B cell (primary cell): ENCODE measurements around the gene GPX3. TPM values are rescaled to one million over a fixed set of nuclear protein-coding genes. Genes with fewer than 3 reads are reported as not detected.

ENCODE experiments used
- ATAC-seq: fragments of 200-7000 bp; cut with Tn5 transposase; one replicate; pipeline ENCODE4 v1.10.0; 2021; ENCODE audit warnings: low read depth, mild to moderate bottlenecking, moderate number of reproducible peaks, moderate library complexity
- CTCF ChIA-PET: fragments of 350-600 bp; sonication (Branson Sonifier 250); formaldehyde crosslinking; loops from one replicate; lab custom pipeline; 2021; ENCODE audit warnings: antibody characterized with exemption, inconsistent platforms; lab: Charles Lee
- POLR2A ChIA-PET: fragments of 350-600 bp; sonication (Branson Sonifier 250); formaldehyde crosslinking; loops from one replicate; lab custom pipeline; 2021; ENCODE audit warnings: antibody characterized with exemption; lab: Charles Lee
- DNase-seq: peaks from one replicate; pipeline ENCODE4 v3.0.0; 2013
- H2AFZ ChIP-seq: 2 replicates; pipeline ENCODE4 v1.6.1; 2012; ENCODE audit warnings: mild to moderate bottlenecking, low read depth, low read length; ENCODE audit not compliant: insufficient read depth, poor library complexity, severe bottlenecking
- H3K27ac ChIP-seq, 2 donors: 1 replicate in 1 of 2; 2 replicates in 1 of 2; pipeline ENCODE4 v1.5.1; 2012 to 2013; ENCODE audit warnings: low read length in 2 of 2, mild to moderate bottlenecking in 2 of 2, moderate library complexity in 1 of 2
- H3K27me3 ChIP-seq, 4 experiments: fragments of 200-600 bp in 1 of 4; sonication (generic) in 1 of 4; replicated peaks in 1 of 4; 1 replicate in 2 of 4; 2 replicates in 2 of 4; pipeline versions ENCODE4 v1.6.1 to v1.7.0; 2013 to 2016; ENCODE audit warnings: low read length in 3 of 4, mild to moderate bottlenecking in 2 of 4, mixed read lengths in 1 of 4, moderate library complexity in 1 of 4; ENCODE audit not compliant: insufficient read depth in 4 of 4, control insufficient read depth in 3 of 4; ENCODE audit errors: control extremely low read depth in 1 of 4
- H3K36me3 ChIP-seq, 2 experiments: replicated peaks in 1 of 2; 1 replicate in 1 of 2; 2 replicates in 1 of 2; pipeline versions ENCODE4 v1.6.1 to v1.7.1; 2013; ENCODE audit warnings: low read length in 1 of 2; ENCODE audit not compliant: insufficient read depth in 2 of 2, control insufficient read depth in 1 of 2; ENCODE audit errors: control extremely low read depth in 1 of 2, extremely low read depth in 1 of 2
- H3K4me1 ChIP-seq, 2 donors: fragments of 200-600 bp in 1 of 2; sonication (generic) in 1 of 2; 1 replicate in 1 of 2; 2 replicates in 1 of 2; pipeline versions ENCODE4 v1.5.1 to v1.6.1; 2013 to 2017; ENCODE audit warnings: low read length in 2 of 2; ENCODE audit not compliant: control insufficient read depth in 2 of 2, insufficient read depth in 2 of 2
- H3K4me2 ChIP-seq: replicated peaks from 2 replicates; pipeline ENCODE3; 2012; ENCODE audit warnings: mild to moderate bottlenecking, low read depth, low read length; ENCODE audit not compliant: poor library complexity, severe bottlenecking
- H3K4me3 ChIP-seq, 5 experiments: fragments of 200-600 bp in 1 of 5; sonication (generic) in 1 of 5; 1 replicate in 3 of 5; 2 replicates in 2 of 5; pipeline versions ENCODE4 v1.5.1 to v1.7.0; 2011 to 2016; ENCODE audit warnings: low read length in 4 of 5, mild to moderate bottlenecking in 4 of 5, low read depth in 2 of 5, control low read depth in 1 of 5, moderate library complexity in 1 of 5; ENCODE audit not compliant: insufficient read depth in 1 of 5; ENCODE audit errors: control extremely low read depth in 1 of 5, extremely low read depth in 1 of 5
- H3K79me2 ChIP-seq: fragments of 200-600 bp; sonication (generic); one replicate; pipeline ENCODE4 v1.6.0; 2016; ENCODE audit warnings: low read length; ENCODE audit not compliant: control insufficient read depth, insufficient read depth
- H3K9ac ChIP-seq: fragments of 200-600 bp; sonication (generic); 2 replicates; pipeline ENCODE4 v1.6.1; 2017; ENCODE audit warnings: mild to moderate bottlenecking, low read length, moderate library complexity
- H3K9me3 ChIP-seq, 3 donors: one replicate each; pipeline versions ENCODE4 v1.6.1 to v1.7.1; 2013; ENCODE audit warnings: low read length in 2 of 3; ENCODE audit not compliant: control insufficient read depth in 2 of 3, insufficient read depth in 1 of 3; ENCODE audit errors: control extremely low read depth in 1 of 3
- H4K20me1 ChIP-seq: 2 replicates; pipeline ENCODE4 v1.6.0; 2012; ENCODE audit warnings: mild to moderate bottlenecking, low read length; ENCODE audit not compliant: insufficient read depth, control insufficient read depth, poor library complexity, severe bottlenecking
- H3K27ac Mint-ChIP-seq: one replicate; pipeline ENCODE4 v1.8.0; 2021; ENCODE audit warnings: mixed read lengths
- H3K27me3 Mint-ChIP-seq: one replicate; pipeline ENCODE4 v1.8.0; 2021; ENCODE audit warnings: mixed read lengths
- H3K4me1 Mint-ChIP-seq: one replicate; pipeline ENCODE4 v1.8.0; 2021; ENCODE audit warnings: mixed read lengths
- H3K4me3 Mint-ChIP-seq: one replicate; pipeline ENCODE4 v1.8.0; 2021; ENCODE audit warnings: mixed read lengths
- H3K9me3 Mint-ChIP-seq: one replicate; pipeline ENCODE4 v1.8.0; 2022; ENCODE audit warnings: mixed read lengths; ENCODE audit not compliant: insufficient read depth
- CTCF ChIP-seq: fragments of 200-600 bp; IDR thresholded peaks from one replicate; pipeline ENCODE4 v1.8.0; 2022; ENCODE audit warnings: antibody characterized with exemption, mild to moderate bottlenecking
- EZH2 ChIP-seq: IDR thresholded peaks from 2 replicates; pipeline ENCODE4 v1.6.1; 2012; ENCODE audit warnings: borderline replicate concordance, low read depth, mild to moderate bottlenecking, moderate library complexity, low read length; ENCODE audit not compliant: insufficient read depth, poor library complexity, severe bottlenecking
- WGBS: methylation state at CpG from one replicate; pipeline ENCODE4 v1.1.5; 2013; ENCODE audit warnings: missing lambda C conversion rate; ENCODE audit not compliant: insufficient coverage; 5-methylcytosine and 5-hydroxymethylcytosine counted together
- intact Hi-C: fragments of 100-400 bp; cut with micrococcal nuclease; formaldehyde crosslinking; loops from one replicate; pipeline ENCODE4 v1.10.0; 2022
- polyA plus RNA-seq: library from polyadenylated mRNA; depleted of rRNA; stranded (reverse); fragments of >200 nt; gene quantifications from 2 replicates; pipeline ENCODE4 v1.2.3, GENCODE V29; 2012
- total RNA-seq, 2 donors: library from RNA; stranded (reverse); fragments of 120-200 nt in 1 of 2; gene quantifications; 1 replicate in 1 of 2; 2 replicates in 1 of 2; pipeline versions ENCODE4 v1.2.3 to v1.2.4, GENCODE V29; 2013 to 2022

The GPX3 gene
- total and polyA plus RNA-seq, 2 donors (not counting 1 experiment from before 2014, with no cell fraction given) = not detected

- Histone ChIP-seq H2AFZ (no peak overlapping the region), H3K36me3 (peaks cover 3 to 81% of the 10 kb centered on the region in 2 experiments), H3K4me3 (no peak overlapping the region), H3K27me3 (no peaks in the 10 kb centered on the region), H3K4me1 (peaks cover 29 to 35% of the 10 kb centered on the region in 2 donors), H4K20me1 (peaks cover 96% of the 10 kb centered on the region), H3K27ac (peak overlapping the region; percentile 2 to 66), H3K4me2 (peak overlapping the region; percentile 63), H3K9ac (no peak overlapping the region), H3K9me3 (no peaks in the 10 kb centered on the region), H3K79me2 (peaks cover 84% of the 10 kb centered on the region)
- Mint-ChIP-seq H3K27ac (peak overlapping the region; percentile 94), H3K4me3 (peak overlapping the region; percentile 76), H3K4me1 (peaks cover 58% of the 10 kb centered on the region), H3K9me3 (no peaks in the 10 kb centered on the region), H3K27me3 (no peaks in the 10 kb centered on the region)
- DNase-seq (no peak), ATAC-seq (no peak)
- TF ChIP-seq EZH2 (no peak), CTCF (no peak)
- intact Hi-C loops = loop anchor here (1.0 kb wide), 4 partner anchors 8 to 64 kb away; partner anchors contain the start of gene TNIP1
- WGBS = 94% methylated on average over 6 of the region's 6 CpGs
- ChIA-PET POLR2A (interaction anchor here (0.7 to 4.2 kb wide), 5 partner anchors 8 to 34 kb away, joined by 3 to 13 read pairs (median 4); no protein-coding TSS in a partner anchor), CTCF (interaction anchor here (0.5 to 17.8 kb wide), 9 partner anchors 9 to 178 kb away, joined by 3 to 918 read pairs (median 6); no protein-coding TSS in a partner anchor)
Measured at GRCh38 chr5:151060742-151061141, 40.4 kb downstream of the GPX3 start.

- POLR2A ChIA-PET = interaction anchor here (4.2 kb wide), 1 partner anchor 17 kb away, joined by 13 read pairs; no protein-coding TSS in a partner anchor
- no peak for ATAC-seq
Measured at GRCh38 chr5:151062405-151063141, 42.2 kb downstream of the GPX3 start.

More at GRCh38 chr5:151062405-151063141, 42.2 kb downstream of the GPX3 start:
- H3K4me2 ChIP-seq = no peak overlapping the region
- no peaks in the 10 kb centered on the region for H3K9me3 ChIP-seq
- peaks cover 63% of the 10 kb centered on the region for H3K4me1 Mint-ChIP-seq
- peaks cover 96% of the 10 kb centered on the region for H4K20me1 ChIP-seq
- H3K36me3 ChIP-seq = peaks cover 0 to 78% of the 10 kb centered on the region in 2 experiments
- no peak overlapping the region for H3K4me3 Mint-ChIP-seq
- H3K27me3 Mint-ChIP-seq = no peaks in the 10 kb centered on the region
- H3K27ac ChIP-seq = no peak overlapping the region
- H3K9ac ChIP-seq = no peak overlapping the region
- no peak for TF ChIP-seq CTCF
- no peak for TF ChIP-seq EZH2
- no peak overlapping the region for H3K4me3 ChIP-seq
- H3K27ac Mint-ChIP-seq = peak overlapping the region; percentile 15
- CTCF ChIA-PET = interaction anchor here (0.6 to 17.8 kb wide), 5 partner anchors 11 to 612 kb away, joined by 3 to 918 read pairs (median 4); no protein-coding TSS in a partner anchor
- no peak overlapping the region for H2AFZ ChIP-seq
- H3K27me3 ChIP-seq = no peaks in the 10 kb centered on the region
- DNase-seq = no peak
- H3K4me1 ChIP-seq = peaks cover 37 to 47% of the 10 kb centered on the region in 2 donors
- peaks cover 84% of the 10 kb centered on the region for H3K79me2 ChIP-seq
- intact Hi-C loops = no loop called here
- WGBS = 99% methylated on average over 4 of the region's 5 CpGs
- no peaks in the 10 kb centered on the region for H3K9me3 Mint-ChIP-seq
